HCT116 (cell line): ENCODE results near the gene KRT39. TPM values are rescaled to one million over a fixed set of nuclear protein-coding genes. Genes with fewer than 3 reads are reported as not detected.

Experiments used
- ATAC-seq: fragments of 200-7000 bp; cut with Tn5 transposase; 2 replicates; pipeline ENCODE4 v1.9.1; 2020; ENCODE audit warnings: mild to moderate bottlenecking, moderate library complexity
- BruUV-seq: library from RNA; stranded (reverse); fragments of 400-500 nt; replicated peaks from 2 replicates; lab custom pipeline; 2021; lab: Mats Ljungman, UMichigan
- CTCF ChIA-PET: fragments of 300-600 bp; sonication (Branson Sonifier 250); formaldehyde crosslinking; loops from one replicate; lab custom pipeline; 2021; ENCODE audit warnings: antibody characterized with exemption; lab: Charles Lee
- POLR2A ChIA-PET: fragments of 300-600, 350-600 bp; sonication (Branson Sonifier 250); formaldehyde crosslinking; loops from one replicate; lab custom pipeline; 2021; ENCODE audit warnings: antibody characterized with exemption; lab: Charles Lee
- RAD21 ChIA-PET, 2 experiments: fragments of 300-600 bp; sonication (Branson Sonifier 250); formaldehyde crosslinking; loops; one replicate each; lab custom pipeline; 2023; ENCODE audit warnings: low total read pairs in 2 of 2; ENCODE audit not compliant: uncharacterized antibody in 2 of 2, unreplicated experiment in 2 of 2, low non-redundant PET in 1 of 2; lab: Charles Lee
- DNase-seq: peaks from one replicate; pipeline ENCODE4 v3.0.0-alpha.2; 2010; ENCODE audit warnings: low read depth, low spot score
- H2AFZ ChIP-seq: fragments of 200-600 bp; shearing (Covaris generic), sonication (generic); 2 replicates; pipeline ENCODE4 v1.6.1; 2017; ENCODE audit warnings: low read depth, mixed run types, mixed read lengths, antibody characterized with exemption, low read length; ENCODE audit not compliant: poor library complexity, severe bottlenecking
- H3K27ac ChIP-seq: 2 replicates; pipeline ENCODE4 v1.5.1; 2012; ENCODE audit warnings: low read depth, low read length
- H3K27me3 ChIP-seq: fragments of 200-600 bp; sonication (generic); 2 replicates; pipeline ENCODE4 v1.6.1; 2016; ENCODE audit warnings: mixed run types, low read length, mixed read lengths; ENCODE audit not compliant: insufficient read depth
- H3K36me3 ChIP-seq, 2 experiments: fragments of 200-500 bp in 1 of 2; fragments of 200-600 bp in 1 of 2; sonication (Bioruptor generic) in 1 of 2; sonication (generic) in 1 of 2; 2 replicates each; pipeline versions ENCODE4 v1.5.1 to v1.6.1; 2014 to 2016; ENCODE audit warnings: low read length in 2 of 2, inconsistent platforms in 1 of 2, mixed read lengths in 1 of 2, mixed run types in 1 of 2; ENCODE audit not compliant: insufficient read depth in 2 of 2, control insufficient read depth in 1 of 2
- H3K4me1 ChIP-seq, 2 experiments: fragments of 200-600 bp in 1 of 2; sonication (generic) in 1 of 2; 2 replicates each; pipeline versions ENCODE4 v1.5.1 to v1.6.1; 2012 to 2017; ENCODE audit warnings: low read length in 2 of 2, inconsistent platforms in 1 of 2, mild to moderate bottlenecking in 1 of 2, mixed read lengths in 1 of 2, mixed run types in 1 of 2, moderate library complexity in 1 of 2; ENCODE audit not compliant: insufficient read depth in 2 of 2, control insufficient read depth in 1 of 2
- H3K4me2 ChIP-seq: fragments of 200-600 bp; sonication (generic); 2 replicates; pipeline ENCODE4 v1.6.1; 2017; ENCODE audit warnings: mixed run types, low read length, mixed read lengths
- H3K4me3 ChIP-seq, 2 experiments: fragments of 200-600 bp in 1 of 2; sonication (generic) in 1 of 2; replicated peaks in 1 of 2; 2 replicates each; pipeline ENCODE4 v1.5.1; 2011 to 2016; ENCODE audit warnings: low read length in 2 of 2, control low read depth in 1 of 2, low read depth in 1 of 2, mild to moderate bottlenecking in 1 of 2, mixed read lengths in 1 of 2, mixed run types in 1 of 2
- H3K79me2 ChIP-seq: fragments of 200-600 bp; sonication (generic); 2 replicates; pipeline ENCODE4 v1.6.1; 2017; ENCODE audit warnings: mild to moderate bottlenecking, mixed run types, low read length, moderate library complexity, mixed read lengths; ENCODE audit not compliant: insufficient read depth
- H3K9ac ChIP-seq: fragments of 200-600 bp; sonication (generic); 2 replicates; pipeline ENCODE4 v1.6.1; 2016; ENCODE audit warnings: low read length, mixed read lengths
- H3K9me2 ChIP-seq: fragments of 200-600 bp; sonication (generic), shearing (Covaris generic); 2 replicates; pipeline ENCODE4 v1.6.1; 2017; ENCODE audit warnings: mixed run types, mild to moderate bottlenecking, moderate library complexity; ENCODE audit not compliant: insufficient read depth
- H3K9me3 ChIP-seq, 2 experiments: fragments of 200-500 bp in 1 of 2; fragments of 200-600 bp in 1 of 2; sonication (Bioruptor generic) in 1 of 2; sonication (generic) in 1 of 2; 2 replicates each; pipeline ENCODE4 v1.6.1; 2014 to 2017; ENCODE audit warnings: low read length in 2 of 2, mixed read lengths in 2 of 2, inconsistent platforms in 1 of 2, low read depth in 1 of 2, mild to moderate bottlenecking in 1 of 2, mixed run types in 1 of 2, moderate library complexity in 1 of 2; ENCODE audit not compliant: control insufficient read depth in 1 of 2, insufficient read depth in 1 of 2
- H4K20me1 ChIP-seq: fragments of 200-600 bp; sonication (generic), shearing (Covaris generic); 2 replicates; pipeline ENCODE4 v1.6.1; 2017; ENCODE audit warnings: mixed run types, mild to moderate bottlenecking, moderate library complexity; ENCODE audit not compliant: insufficient read depth
- EGR1 ChIP-seq: IDR thresholded peaks from 2 replicates; pipeline ENCODE4 v1.6.1; 2012; ENCODE audit warnings: low read depth
- JUND ChIP-seq: IDR thresholded peaks from 2 replicates; pipeline ENCODE4 v1.6.1; 2012
- POLR2AphosphoS5 ChIP-seq: IDR thresholded peaks from 2 replicates; pipeline ENCODE4 v1.6.1; 2011; ENCODE audit warnings: mild to moderate bottlenecking, low read depth, low read length, moderate library complexity
- RAD21 ChIP-seq: IDR thresholded peaks from 2 replicates; pipeline ENCODE4 v1.6.1; 2012; ENCODE audit warnings: low read depth, mild to moderate bottlenecking
- SP1 ChIP-seq: IDR thresholded peaks from 2 replicates; pipeline ENCODE4 v1.6.1; 2012; ENCODE audit warnings: low read depth
- TCF7L2 ChIP-seq: IDR thresholded peaks from 2 replicates; pipeline ENCODE4 v1.7.0; 2011; ENCODE audit warnings: borderline replicate concordance, inconsistent platforms; ENCODE audit not compliant: insufficient read depth, insufficient read length; ENCODE audit errors: extremely low read depth
- ZFX ChIP-seq: fragments of 450-650 bp; IDR thresholded peaks from 2 replicates; pipeline ENCODE4 v1.6.1; 2017
- ZNF274 ChIP-seq: fragments of 200-500 bp; sonication (Bioruptor generic); IDR thresholded peaks from 2 replicates; pipeline ENCODE4 v1.6.1; 2014; ENCODE audit warnings: mild to moderate bottlenecking, low read depth, low read length, inconsistent platforms
- intact Hi-C: fragments of 100-400 bp; cut with micrococcal nuclease; formaldehyde crosslinking; loops from 2 replicates; pipeline ENCODE4 v1.10.0; 2022
- total RNA-seq: library from RNA; stranded (reverse); gene quantifications from one replicate; pipeline ENCODE4 v1.2.1, GENCODE V29; 2021; ENCODE audit not compliant: unreplicated experiment

Gene KRT39
- total RNA-seq, 1 experiment from 2014 or later: not detected

DNA sequence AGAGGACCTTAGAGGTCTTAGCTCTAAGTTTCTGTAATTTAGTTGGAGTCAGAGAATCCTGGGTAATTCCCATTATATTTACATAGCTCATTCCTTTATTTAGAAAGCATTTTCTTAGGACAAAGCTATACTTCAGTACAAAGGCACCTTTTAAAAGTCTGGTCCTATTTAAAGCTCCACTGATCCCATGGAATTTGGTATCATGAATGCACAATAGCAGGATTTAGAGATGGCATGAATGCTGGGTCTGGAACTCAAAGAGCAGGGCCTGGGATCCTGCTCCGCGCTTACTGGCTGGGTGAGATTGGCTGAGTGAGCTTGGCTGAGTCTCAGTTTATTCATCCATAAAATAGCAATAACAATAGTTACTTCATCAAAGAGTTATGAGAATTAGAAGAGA, 34.1 kb downstream of the KRT39 start:
- Histone ChIP-seq H3K27ac (no peak overlapping the region), H3K9me3 (no peaks in the 10 kb centered on the region), H3K4me1 (peaks cover 29 to 45% of the 10 kb centered on the region in 2 experiments), H3K4me2 (no peak overlapping the region), H3K4me3 (no peak overlapping the region), H3K9ac (no peak overlapping the region), H3K79me2 (no peaks in the 10 kb centered on the region), H3K27me3 (no peaks in the 10 kb centered on the region), H2AFZ (no peak overlapping the region), H4K20me1 (no peaks in the 10 kb centered on the region), H3K9me2 (no peaks in the 10 kb centered on the region), H3K36me3 (peaks cover 3 to 4% of the 10 kb centered on the region in 2 experiments; a peak in 2 of 4 replicates)
- ATAC-seq: no peak
- RAD21 ChIA-PET: no interaction called here
- BruUV-seq: no TSS peak
- DNase-seq: no peak
- CTCF ChIA-PET: no interaction called here
- POLR2A ChIA-PET: no interaction called here
- intact Hi-C loops: no loop called here
- TF ChIP-seq ZFX (no peak), POLR2AphosphoS5 (no peak), EGR1 (no peak), TCF7L2 (no peak), JUND (no peak), ZNF274 (no peak), RAD21 (no peak)

DNA sequence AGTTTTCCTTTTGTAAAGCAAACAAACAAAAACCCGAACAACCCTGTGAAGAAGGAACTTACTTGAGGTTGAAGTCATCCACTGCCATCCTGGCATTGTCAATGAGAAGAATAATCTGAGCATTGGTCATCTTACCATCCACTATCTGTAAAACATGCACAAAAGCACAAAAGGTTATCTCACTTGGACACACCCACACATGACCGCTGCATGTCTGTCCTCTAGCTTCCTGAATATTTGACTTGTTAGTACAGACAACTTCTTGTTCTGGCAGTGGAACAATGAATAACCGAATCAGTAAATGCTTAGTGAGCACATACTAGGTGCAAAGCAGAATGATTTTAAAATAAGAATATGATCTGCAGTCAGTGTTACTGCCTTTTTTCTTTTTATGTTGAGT, 35.4 kb downstream of the KRT39 start:
- CTCF ChIA-PET: no interaction called here
- Histone ChIP-seq H3K27me3 (no peaks in the 10 kb centered on the region), H4K20me1 (no peaks in the 10 kb centered on the region), H3K4me2 (no peak overlapping the region), H2AFZ (no peak overlapping the region), H3K4me3 (no peak overlapping the region), H3K27ac (no peak overlapping the region), H3K9me2 (no peaks in the 10 kb centered on the region), H3K79me2 (no peaks in the 10 kb centered on the region), H3K36me3 (peaks cover 3 to 4% of the 10 kb centered on the region in 2 experiments; a peak in 2 of 4 replicates), H3K4me1 (peaks cover 19 to 32% of the 10 kb centered on the region in 2 experiments), H3K9me3 (no peaks in the 10 kb centered on the region), H3K9ac (no peak overlapping the region)
- intact Hi-C loops: no loop called here
- TF ChIP-seq JUND (no peak), SP1 (0 out of 2 replicates have a peak, but pooled peaks have one; percentile 14)
- no TSS peak for BruUV-seq
- ATAC-seq: no peak
- POLR2A ChIA-PET: interaction anchor here (0.5 kb wide), 1 partner anchor 803 kb away, joined by 3 read pairs; no protein-coding TSS in a partner anchor
- RAD21 ChIA-PET: no interaction called here
- DNase-seq: no peak
